T-helper 2 cell treated with Interferon-gamma antibody and Interleukin-4, amounts not matched to agents 100 ng/mL and 5 ng/mL, for 36 hours (primary cell): ENCODE results near the gene KLLN. TPM values are rescaled to one million over a fixed set of nuclear protein-coding genes. Genes with fewer than 3 reads are reported as not detected.
"Not testable (repeated sequence)": the region's sequence is repeated elsewhere in the genome, so short reads cannot be mapped to it uniquely, and the experiment has no call there.

ENCODE experiments used
- intact Hi-C: fragments of 100-400 bp; cut with micrococcal nuclease; formaldehyde crosslinking; loops from one replicate; pipeline ENCODE4 v1.15.1; 2023
- total RNA-seq: library from RNA; stranded (reverse); gene quantifications from 2 replicates; pipeline ENCODE4 v1.2.3, GENCODE V29; 2022

Gene KLLN
- total RNA-seq, 1 donor from 2014 or later, result 0.86 TPM

DNA sequence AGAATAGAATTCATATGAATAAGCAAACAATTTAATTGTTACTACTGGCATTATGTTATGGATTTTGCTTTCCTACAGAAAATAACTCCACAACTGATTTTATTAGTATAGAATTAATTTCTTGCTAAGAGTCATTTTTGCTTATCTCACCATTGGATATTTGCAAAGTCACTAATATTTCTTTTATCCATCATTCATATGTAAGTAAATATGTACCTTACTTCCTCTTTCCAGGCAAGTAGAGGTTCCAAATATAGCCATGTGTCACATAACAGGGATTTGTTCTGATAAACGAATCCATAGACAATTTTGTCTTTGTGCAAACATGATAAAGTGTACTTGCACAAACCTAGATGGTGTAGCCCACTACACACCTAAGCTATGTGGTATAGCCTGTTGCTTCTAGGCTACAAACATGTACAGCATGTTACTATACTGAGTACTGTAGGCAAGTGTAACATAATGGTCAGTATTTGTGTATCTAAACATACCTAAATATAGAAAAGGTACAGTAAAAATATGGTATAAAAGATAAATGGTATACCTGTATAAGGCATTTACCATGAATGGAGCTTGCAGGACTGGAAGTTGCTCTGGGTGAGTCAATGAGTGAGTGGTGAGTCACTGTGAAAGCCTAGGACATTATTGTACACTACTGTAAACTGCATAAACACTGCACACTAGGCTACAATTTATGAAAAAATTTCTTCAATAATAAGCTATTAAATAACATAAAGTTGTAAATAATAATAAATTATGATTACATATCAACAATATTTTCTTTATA is 18.3 kb downstream of the KLLN start:
- intact Hi-C loops, result no loop called here

DNA sequence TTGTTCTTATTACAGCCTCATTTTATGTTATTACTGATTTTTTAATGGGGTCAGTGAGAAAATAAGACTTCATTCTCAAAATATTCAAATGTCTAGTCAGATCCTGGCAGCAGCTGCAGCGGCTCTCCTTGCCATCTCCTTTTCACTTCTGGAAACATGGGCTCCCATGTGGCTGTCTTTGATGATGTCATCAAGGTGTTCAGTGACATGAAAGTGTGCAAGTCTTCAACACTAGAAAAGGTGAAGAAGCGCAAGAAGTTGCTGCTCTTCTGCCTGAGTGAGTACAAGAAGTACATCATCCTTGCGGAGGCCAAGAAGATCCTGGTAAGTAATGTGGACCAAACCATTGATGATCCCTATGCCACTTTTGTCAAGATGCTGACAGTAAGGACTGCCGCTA is 19.6 kb downstream of the KLLN start:
- intact Hi-C loops, result no loop called here

DNA sequence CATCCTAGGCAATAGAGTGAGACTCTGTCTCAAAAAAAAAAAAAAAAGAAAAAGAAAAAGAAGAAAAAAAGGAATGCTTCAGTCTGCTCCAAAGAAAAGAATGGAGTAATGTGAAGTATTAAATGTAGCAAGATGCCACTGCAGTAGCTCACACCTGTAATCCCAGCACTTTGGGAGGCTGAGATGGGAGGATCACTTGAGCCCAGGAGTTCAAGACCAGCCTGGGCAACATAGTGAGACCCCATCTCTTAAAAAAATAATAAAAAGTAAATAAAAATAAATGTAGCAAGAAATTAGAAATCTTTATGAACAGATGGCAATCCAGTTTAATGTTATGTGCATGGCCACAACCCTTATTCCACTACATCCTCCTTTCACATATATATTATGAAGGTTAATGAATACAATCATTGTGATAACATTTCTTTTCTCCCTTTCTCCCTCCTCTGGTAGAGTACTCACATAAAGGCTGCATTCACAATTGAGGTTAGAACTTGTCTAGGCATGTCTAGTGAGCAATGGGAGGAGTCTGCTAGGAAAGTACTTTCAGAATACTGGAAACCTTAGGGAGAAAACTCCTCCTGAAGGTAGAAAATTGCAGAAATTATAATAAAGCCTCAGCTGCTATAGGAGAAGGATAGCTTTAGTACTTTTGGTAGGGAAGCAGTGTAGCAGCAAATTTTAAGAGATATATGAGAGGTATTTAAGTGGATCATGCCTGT is 20.4 kb downstream of the KLLN start:
- intact Hi-C loops, result no loop called here

DNA sequence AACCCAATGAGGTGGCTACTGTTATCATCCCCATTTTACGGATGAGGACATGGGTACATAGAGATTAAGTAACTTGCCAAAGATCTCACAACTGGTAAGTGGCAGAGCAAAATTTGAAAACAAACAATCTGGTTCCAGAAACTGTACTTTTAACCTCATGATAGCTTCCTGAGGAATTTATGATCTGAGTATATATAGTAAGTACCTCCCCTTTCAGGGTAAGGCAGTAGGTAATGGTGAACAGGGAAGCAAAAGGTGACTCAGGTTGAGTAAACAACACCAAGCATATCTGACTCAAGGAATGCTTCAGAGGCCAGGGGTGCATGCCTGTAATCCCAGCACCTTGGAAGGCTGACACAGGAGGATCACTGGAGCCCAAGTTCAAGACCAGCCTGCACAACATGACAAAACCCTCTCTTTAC is 21.1 kb downstream of the KLLN start:
- intact Hi-C loops, result no loop called here

DNA sequence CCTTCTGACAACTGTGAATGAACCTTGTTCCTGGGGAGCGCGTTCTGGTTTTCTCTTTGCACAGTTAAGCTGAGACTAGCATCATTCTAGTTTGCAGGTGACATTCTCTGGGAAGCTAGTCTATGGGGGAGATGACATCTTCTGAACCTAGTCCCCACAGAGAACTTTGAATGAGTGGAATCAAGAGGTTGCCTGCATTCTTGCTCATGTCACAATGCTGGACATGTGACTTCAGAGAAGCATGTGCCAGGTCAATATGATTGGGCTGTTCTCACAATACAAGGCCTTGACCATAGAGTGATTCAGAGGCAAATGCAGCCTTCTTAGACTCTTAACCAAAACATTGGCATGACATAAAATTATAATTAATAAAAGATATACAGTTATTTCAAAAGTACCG is 22.1 kb downstream of the KLLN start:
- intact Hi-C loops, result no loop called here

DNA sequence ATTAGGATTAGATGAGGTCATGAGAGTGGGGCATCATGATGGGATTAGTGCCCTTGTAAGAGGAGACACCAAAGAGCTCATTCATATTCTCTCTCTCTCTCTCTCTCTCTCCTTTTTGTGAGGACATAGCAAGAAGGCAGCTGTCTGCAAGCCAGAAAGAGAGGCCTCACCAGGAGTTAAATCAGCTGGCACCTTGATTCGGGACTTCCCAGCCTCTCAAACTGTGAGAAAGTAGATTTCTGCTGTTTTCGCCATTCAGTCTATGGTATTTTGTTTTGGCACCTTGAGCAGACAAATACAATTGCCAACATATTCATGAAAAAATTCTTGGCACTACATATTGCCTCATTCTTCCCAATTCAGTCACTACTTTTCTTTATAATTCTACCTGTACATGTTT is 24.7 kb downstream of the KLLN start:
- intact Hi-C loops, result no loop called here

DNA sequence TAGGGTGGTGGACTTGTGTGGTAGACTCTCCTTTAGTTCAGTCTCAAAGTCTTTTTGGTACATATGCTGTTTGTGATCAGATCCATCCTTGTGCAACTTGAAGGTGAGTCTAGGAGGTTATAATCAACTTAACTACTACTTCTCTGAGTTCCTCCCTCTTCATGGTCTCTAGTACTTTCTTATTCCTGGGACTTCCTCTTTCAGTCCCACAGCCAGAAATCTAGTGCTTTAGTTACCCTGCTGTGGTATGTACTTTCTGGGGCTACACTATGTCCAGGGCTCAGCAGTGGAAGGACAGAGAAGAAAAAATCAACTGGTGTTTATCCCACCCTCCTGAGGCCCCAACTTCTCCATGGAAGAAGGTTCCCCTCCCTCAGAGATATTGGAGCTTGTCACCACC is 25.9 kb downstream of the KLLN start:
- intact Hi-C loops, result no loop called here

DNA sequence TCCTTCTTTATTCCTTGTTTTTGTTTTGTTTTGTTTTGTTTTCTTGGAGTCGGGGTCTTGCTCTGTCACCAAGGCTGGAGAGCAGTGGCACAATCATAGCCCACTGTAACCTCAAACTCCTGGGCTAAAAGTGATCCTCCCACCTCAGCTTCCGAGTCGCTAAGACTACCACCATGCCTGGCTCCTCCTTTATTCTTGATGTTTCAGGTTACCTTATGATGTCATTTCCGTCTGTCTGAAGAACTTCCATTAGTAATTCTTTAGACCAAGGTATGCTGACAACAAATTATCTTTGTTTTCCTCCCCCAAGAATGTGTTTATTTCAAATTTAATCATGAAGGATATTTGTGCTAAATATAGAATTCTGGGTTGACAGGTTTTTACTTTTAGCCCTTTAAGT is 27.2 kb downstream of the KLLN start:
- intact Hi-C loops, result no loop called here

DNA sequence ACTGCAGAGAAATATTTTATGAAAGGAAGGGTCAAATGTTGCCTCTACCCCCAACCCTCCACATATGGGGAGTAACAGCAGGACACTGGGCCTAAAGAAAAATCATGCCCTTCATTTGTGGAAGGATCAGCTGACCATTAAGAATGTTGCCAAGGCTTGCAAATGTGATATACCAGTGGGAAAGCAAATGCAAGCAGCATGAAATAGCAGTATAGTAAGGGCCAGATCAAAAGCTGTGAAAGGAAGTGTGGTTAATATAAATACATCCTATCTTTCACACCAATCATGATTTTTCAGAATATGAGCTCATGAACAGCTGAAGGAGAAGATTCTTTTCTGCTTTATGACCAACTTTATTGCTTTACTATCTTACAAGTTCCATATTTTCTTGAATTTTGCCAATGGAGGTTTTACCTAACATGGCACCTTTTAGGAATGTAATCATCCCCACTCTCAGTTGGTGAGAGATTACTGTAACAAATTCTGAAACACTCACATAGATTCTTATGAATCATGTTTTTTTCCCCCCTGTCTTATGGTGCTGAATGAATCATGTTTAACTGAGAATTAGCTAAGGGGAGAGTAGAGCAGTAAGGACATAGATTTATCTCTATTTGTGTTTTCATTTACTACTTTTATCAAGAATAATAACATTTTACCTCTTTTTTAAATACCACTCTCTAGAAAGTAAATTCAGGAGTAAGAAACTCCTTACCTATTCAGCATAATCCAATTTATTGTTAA is 33.2 kb downstream of the KLLN start:
- intact Hi-C loops, result no loop called here

DNA sequence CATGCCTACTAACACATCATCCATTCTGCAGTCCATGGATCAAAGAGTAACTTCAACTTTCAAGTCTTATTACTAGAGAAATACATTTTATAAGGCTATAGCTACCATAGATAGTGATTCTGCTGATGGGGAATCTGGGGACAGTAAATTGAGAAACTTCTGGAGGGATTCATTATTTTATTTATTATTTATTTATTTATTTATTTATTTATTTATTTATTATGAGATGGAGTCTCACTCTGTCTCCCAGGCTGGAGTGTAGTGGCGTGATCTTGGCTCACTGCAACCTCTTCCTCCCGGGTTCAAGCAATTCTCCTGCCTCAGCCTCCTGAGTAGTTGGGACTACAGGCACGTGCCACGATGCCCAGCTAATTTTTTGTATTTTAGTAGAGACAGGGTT is 34.3 kb downstream of the KLLN start:
- intact Hi-C loops, result not testable (repeated sequence)

DNA sequence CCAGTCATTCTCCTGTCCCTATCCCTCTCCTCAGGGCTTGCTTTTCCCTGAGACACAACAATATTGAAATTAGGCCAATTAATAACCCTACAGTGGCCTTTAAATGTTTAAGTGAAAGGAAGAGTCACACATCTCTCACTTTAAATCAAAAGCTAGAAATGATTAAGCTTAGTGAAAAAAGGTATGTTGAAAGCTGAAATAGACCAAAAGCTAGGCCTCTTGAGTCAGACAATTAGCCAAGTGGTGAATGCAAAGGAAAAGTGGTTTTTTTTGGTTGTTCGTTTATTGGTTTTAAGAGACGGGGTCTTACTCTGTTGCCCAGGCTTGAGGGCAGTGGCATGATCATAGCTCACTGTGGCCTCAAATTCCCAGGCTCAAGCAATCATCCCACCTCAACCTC is 35.7 kb downstream of the KLLN start:
- intact Hi-C loops, result no loop called here

DNA sequence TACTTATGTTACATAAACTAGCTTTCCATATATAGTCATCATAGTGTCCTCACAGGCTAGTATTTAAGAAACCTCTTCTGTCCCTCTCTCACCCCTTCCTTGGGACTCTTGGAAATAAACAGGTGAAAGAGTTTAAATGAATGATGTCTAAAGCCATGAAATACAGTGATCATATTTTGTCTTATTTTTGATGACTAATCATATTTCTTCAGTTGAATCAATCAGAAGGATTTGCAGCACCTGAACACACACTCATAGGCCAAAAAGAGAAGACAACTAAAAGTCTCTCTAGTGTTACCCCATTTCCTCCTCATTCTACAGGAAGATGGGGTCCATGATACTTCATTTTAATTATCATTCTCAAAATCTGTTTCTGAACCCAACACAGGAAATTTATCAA is 36.7 kb downstream of the KLLN start:
- intact Hi-C loops, result no loop called here

DNA sequence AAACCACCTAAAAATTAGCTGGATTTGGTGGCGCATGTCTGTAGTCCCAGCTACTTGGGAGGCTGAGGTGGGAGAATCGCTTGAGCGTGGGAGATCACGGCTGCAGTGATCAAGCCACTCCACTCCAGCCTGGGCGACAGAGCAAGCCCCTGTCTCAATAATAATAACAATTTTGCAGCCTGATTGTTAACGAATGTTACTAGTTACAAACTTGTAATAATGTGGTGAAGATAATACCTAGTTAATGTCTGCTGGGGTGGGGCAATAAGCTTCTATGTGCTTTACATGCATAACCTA is 44.1 kb downstream of the KLLN start:
- intact Hi-C loops, result loop anchor here (5.0 to 10.0 kb wide), 4 partner anchors 37 to 724 kb away; partner anchors contain the start of genes GLUD1 and SHLD2

DNA sequence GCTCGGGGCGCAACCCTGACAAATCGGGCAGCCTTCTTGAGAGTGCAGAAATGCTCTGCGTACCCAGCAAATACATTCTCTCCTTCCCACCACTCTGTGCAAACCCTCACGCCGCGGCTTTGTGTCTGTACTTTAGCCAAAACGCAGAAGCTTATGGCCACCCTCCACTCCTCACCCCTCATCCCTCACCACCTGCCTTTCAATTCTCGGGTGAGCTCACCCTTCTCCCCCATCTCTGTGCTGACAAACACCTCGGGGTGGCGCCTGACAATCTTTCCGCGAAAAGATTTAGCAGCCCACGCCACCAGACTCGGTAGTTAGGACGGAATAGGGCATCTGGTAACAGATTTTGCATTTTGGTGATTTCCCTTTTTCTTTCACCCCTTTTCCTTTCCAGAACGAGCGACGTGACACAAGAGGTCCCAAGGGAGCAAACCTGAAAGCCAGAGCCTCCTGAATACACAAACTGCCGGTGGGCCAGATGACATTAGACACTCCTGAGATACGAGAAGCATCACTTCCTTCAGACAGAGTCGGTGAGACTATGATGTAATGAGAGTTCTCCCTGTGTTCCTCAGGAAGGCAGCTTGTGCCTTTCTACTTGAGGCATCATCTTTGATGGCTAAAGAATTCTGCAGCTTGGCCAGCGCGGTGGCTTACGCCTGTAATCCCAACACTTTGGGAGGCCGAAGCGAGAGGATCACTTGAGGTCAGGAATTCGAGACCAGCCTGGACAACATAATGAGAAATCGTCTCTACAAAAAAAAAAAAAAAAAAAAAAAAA is 44.6 kb downstream of the KLLN start:
- intact Hi-C loops, result loop anchor here (1.0 to 10.0 kb wide), 6 partner anchors 36 to 735 kb away; partner anchors contain the start of genes GLUD1 and SHLD2

DNA sequence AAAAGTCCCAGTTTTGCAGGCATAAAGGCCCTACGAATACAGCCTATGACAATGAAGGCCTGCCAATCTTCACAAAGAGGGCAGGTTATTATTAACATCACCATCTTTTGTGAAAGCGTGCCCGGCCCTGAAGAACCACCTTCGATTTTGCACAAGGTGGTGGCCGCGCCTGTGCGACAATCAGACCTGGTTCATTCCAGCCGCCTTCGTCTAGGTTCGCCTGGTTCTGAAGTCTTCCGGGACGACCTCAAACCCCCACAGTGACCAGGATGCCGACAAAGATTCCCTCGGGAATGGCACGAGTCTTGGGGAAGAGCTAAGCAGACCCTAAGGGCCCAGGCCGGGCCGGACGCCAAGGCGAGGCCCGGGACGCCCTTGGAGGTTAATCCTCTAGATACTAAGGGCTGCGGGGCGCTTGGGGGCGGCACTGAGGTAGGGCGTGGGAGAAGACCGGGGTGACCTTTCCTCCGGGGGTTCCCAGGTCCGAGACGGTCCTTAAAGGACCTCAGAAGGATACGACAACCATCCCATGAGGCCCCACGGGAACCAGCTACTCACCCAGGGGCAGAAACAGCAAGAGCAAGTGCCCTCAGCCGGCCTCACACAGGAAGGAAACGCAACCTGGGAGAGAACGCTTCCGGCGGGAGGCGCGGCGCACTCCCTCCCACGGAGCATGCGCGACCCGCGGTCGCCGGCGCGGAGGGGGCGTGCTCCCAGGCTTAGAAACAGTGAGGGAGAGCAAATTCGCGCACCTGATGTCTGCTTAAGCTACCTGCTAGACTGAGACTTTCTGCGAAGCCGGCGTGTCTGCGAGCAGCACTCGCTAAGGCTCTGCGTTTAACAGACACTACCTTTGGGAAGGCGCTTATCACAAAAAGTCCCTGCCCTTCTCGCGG is 45.5 kb downstream of the KLLN start, which contains the start of gene ATAD1:
ATAD1 (minus strand) TSS at position 618 of the 896 bp plus-strand sequence. CDS start 3,627 bp downstream, outside the sequence.
- intact Hi-C loops, result loop anchor here (1.0 to 10.0 kb wide), 6 partner anchors 36 to 735 kb away; partner anchors contain the start of genes GLUD1 and SHLD2

DNA sequence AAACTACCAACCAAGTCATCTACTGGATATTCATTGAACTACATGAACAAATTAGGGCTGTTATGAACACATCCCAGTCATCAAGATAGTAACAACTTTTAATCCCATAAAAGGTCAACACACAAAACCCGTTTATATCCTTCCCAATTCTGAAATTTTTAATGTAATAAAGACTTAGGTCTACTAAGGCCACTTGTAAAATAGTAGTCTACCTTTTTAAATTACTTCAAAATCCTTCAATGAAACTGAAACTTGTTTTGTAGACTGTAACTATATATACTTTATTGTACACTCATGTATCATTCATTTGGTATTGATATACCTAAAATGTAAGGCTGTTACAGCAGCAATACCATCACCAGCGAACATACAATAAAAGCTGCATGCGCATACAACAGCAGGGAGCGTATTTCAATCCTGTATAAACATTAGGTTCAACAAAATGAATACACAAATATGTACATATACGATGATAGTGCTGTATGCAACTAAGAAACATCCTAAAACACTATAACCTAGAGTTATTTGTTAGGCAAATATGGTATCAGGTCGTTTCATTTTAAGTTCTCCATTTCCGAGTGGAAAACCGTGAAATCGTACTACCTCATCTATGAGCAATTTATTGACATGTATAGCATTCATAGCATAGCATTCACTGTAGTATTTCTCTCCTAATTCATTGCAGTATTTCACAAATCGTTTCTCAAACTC is 46.3 kb downstream of the KLLN start:
- intact Hi-C loops, result loop anchor here (5.0 to 10.0 kb wide), 4 partner anchors 35 to 722 kb away; partner anchors contain the start of genes GLUD1 and SHLD2

DNA sequence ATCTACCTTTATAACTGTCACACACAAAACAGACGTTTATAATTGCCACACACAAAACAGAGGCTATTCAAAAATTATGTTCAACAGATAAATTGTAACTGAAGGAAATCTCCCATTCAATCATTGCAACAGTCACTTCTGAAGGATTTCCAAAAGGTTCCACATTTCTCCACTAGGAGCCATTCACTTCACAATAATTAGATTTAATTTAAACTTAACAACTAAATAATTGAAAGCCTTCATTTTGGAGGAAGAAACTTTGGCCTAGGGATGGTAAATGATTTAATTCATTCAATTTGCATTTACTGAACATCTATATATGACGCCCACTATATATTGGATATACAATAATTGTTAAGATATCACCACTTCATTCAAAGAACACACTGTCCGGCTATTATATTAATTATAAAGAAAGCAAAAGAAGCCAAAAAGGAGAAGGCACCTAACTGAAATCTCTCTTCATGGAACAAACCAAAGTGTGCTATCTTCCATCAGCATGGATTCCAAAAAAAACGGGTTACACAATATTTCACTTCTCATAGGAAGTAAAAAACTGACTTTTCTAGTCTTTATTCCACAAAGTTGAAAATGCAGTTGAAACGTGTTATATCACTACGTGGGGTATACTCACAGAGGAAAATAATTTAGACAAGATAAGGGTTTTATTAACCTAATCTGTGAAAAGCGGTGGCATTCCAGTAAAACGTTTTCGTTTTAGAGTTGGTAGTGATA is 47.0 kb downstream of the KLLN start:
- intact Hi-C loops, result loop anchor here (5.0 to 10.0 kb wide), 4 partner anchors 34 to 722 kb away; partner anchors contain the start of genes GLUD1 and SHLD2
